CD4-positive, alpha-beta memory T cell (primary cell): ENCODE data around the gene SLC44A5. TPM values are rescaled to one million over a fixed set of nuclear protein-coding genes. Genes with fewer than 3 reads are reported as not detected.
"Not testable (repeated sequence)": the region's sequence is repeated elsewhere in the genome, so short reads cannot be mapped to it uniquely, and the experiment has no call there.

ENCODE experiments used
- CTCF ChIA-PET: fragments of 350-600 bp; sonication (Branson Sonifier 250); formaldehyde crosslinking; loops from one replicate; lab custom pipeline; 2021; ENCODE audit warnings: inconsistent platforms; ENCODE audit not compliant: partially characterized antibody; lab: Charles Lee
- POLR2A ChIA-PET: fragments of 350-600 bp; sonication (Branson Sonifier 250); formaldehyde crosslinking; loops from one replicate; lab custom pipeline; 2021; ENCODE audit not compliant: partially characterized antibody; lab: Charles Lee
- DNase-seq, 5 donors: peaks; one replicate each; pipeline versions ENCODE4 v3.0.0 to v3.0.0-alpha.2; 2020 to 2022; ENCODE audit warnings: mixed read lengths in 1 of 5
- H3K27ac ChIP-seq: one replicate; pipeline ENCODE4 v1.7.0; 2013; ENCODE audit warnings: low read depth, low read length
- H3K27me3 ChIP-seq: 2 replicates; pipeline ENCODE4 v1.7.0; 2013; ENCODE audit warnings: mild to moderate bottlenecking, low read length, moderate library complexity; ENCODE audit not compliant: insufficient read depth
- H3K36me3 ChIP-seq: 2 replicates; pipeline ENCODE4 v1.7.0; 2013; ENCODE audit warnings: mild to moderate bottlenecking, low read length, moderate library complexity; ENCODE audit not compliant: insufficient read depth
- H3K4me1 ChIP-seq: 2 replicates; pipeline ENCODE4 v1.7.0; 2013; ENCODE audit warnings: mild to moderate bottlenecking, low read length, moderate library complexity; ENCODE audit not compliant: insufficient read depth
- H3K4me3 ChIP-seq, 2 donors: one replicate each; pipeline ENCODE4 v1.7.0; 2013; ENCODE audit warnings: low read length in 2 of 2, mild to moderate bottlenecking in 1 of 2
- H3K9me3 ChIP-seq, 2 donors: one replicate each; pipeline ENCODE4 v1.7.0; 2013; ENCODE audit warnings: low read length in 2 of 2, control low read depth in 1 of 2; ENCODE audit not compliant: control insufficient read depth in 1 of 2
- H3K27ac Mint-ChIP-seq, 7 donors: one replicate each; pipeline ENCODE4 v1.8.0; 2020 to 2021; ENCODE audit warnings: mixed read lengths in 7 of 7, mild to moderate bottlenecking in 6 of 7, inconsistent platforms in 3 of 7, moderate library complexity in 3 of 7
- H3K27me3 Mint-ChIP-seq, 2 donors: one replicate each; pipeline ENCODE4 v1.8.0; 2020 to 2021; ENCODE audit warnings: mixed read lengths in 2 of 2
- H3K36me3 Mint-ChIP-seq, 2 donors: one replicate each; pipeline ENCODE4 v1.8.0; 2020 to 2021; ENCODE audit warnings: mixed read lengths in 2 of 2, inconsistent platforms in 1 of 2, mild to moderate bottlenecking in 1 of 2
- H3K4me1 Mint-ChIP-seq, 4 donors: one replicate each; pipeline ENCODE4 v1.8.0; 2020 to 2021; ENCODE audit warnings: mixed read lengths in 4 of 4, mild to moderate bottlenecking in 1 of 4
- H3K4me3 Mint-ChIP-seq, 8 donors: one replicate each; pipeline ENCODE4 v1.8.0; 2020 to 2021; ENCODE audit warnings: mixed read lengths in 8 of 8, mild to moderate bottlenecking in 7 of 8, moderate library complexity in 6 of 8, inconsistent platforms in 3 of 8
- H3K9me3 Mint-ChIP-seq, 8 donors: one replicate each; pipeline ENCODE4 v1.8.0; 2020 to 2021; ENCODE audit warnings: mixed read lengths in 8 of 8, mild to moderate bottlenecking in 5 of 8, inconsistent platforms in 3 of 8, moderate library complexity in 1 of 8
- intact Hi-C: fragments of 100-400 bp; cut with micrococcal nuclease; formaldehyde crosslinking; loops from one replicate; pipeline ENCODE4 v1.15.1; 2023
- polyA plus RNA-seq, 2 donors: library from polyadenylated mRNA; unstranded; fragments of 300-500 nt; fragmentation: Illumina TruSeq; gene quantifications; one replicate each; pipeline ENCODE4 v1.2.3, GENCODE V29; 2021
- total RNA-seq, 2 experiments: library from RNA; stranded (reverse); gene quantifications; one replicate each; pipeline ENCODE4 v1.2.3, GENCODE V29; 2021

Gene SLC44A5
- total and polyA plus RNA-seq, 4 experiments from 2014 or later: 1.0 to 3.3 (median 3.0) TPM; not detected in 1

- H3K27me3 ChIP-seq, intact Hi-C loops, H3K9me3 ChIP-seq, H3K27me3 Mint-ChIP-seq, H3K36me3 Mint-ChIP-seq, DNase-seq, H3K4me1 ChIP-seq, H3K36me3 ChIP-seq, H3K4me3 Mint-ChIP-seq, H3K4me1 Mint-ChIP-seq, H3K27ac ChIP-seq, H3K27ac Mint-ChIP-seq, H3K4me3 ChIP-seq, POLR2A ChIA-PET, CTCF ChIA-PET: not testable (repeated sequence)
- peaks cover 0 to 13% (median 3%) of the 10 kb centered on the region in 8 donors for H3K9me3 Mint-ChIP-seq
Observed at GRCh38 chr1:75263616-75264015, 347.3 kb downstream of the SLC44A5 start.

- H3K27ac ChIP-seq, H3K36me3 Mint-ChIP-seq, H3K27me3 ChIP-seq, CTCF ChIA-PET, H3K4me1 ChIP-seq, H3K4me1 Mint-ChIP-seq, intact Hi-C loops, H3K36me3 ChIP-seq, H3K9me3 ChIP-seq, H3K27me3 Mint-ChIP-seq, POLR2A ChIA-PET, H3K4me3 ChIP-seq, H3K4me3 Mint-ChIP-seq, DNase-seq, H3K27ac Mint-ChIP-seq: not testable (repeated sequence)
- H3K9me3 Mint-ChIP-seq: peaks cover 0 to 13% (median 4%) of the 10 kb centered on the region in 8 donors
Observed at GRCh38 chr1:75261946-75262345, 349.0 kb downstream of the SLC44A5 start.

GRCh38 chr1:75258351-75258750 is 352.6 kb downstream of the SLC44A5 start:
- ChIA-PET POLR2A (no interaction called here), CTCF (no interaction called here)
- no peaks in the 10 kb centered on the region for H3K36me3 Mint-ChIP-seq
- H3K27ac Mint-ChIP-seq: no peak overlapping the region
- H3K9me3 Mint-ChIP-seq: peaks cover 0 to 13% (median 6%) of the 10 kb centered on the region in 8 donors
- DNase-seq: no peak
- Histone ChIP-seq H3K36me3 (no peaks in the 10 kb centered on the region), H3K4me1 (no peaks in the 10 kb centered on the region), H3K9me3 (no peaks in the 10 kb centered on the region), H3K27ac (no peak overlapping the region), H3K4me3 (no peak overlapping the region), H3K27me3 (no peaks in the 10 kb centered on the region)
- H3K27me3 Mint-ChIP-seq: no peaks in the 10 kb centered on the region
- intact Hi-C loops: no loop called here
- H3K4me1 Mint-ChIP-seq: no peaks in the 10 kb centered on the region
- no peak overlapping the region for H3K4me3 Mint-ChIP-seq

- intact Hi-C loops: no loop called here
- Mint-ChIP-seq H3K9me3 (peaks cover 0 to 8% (median 5%) of the 10 kb centered on the region in 8 donors), H3K27me3 (no peaks in the 10 kb centered on the region), H3K36me3 (no peaks in the 10 kb centered on the region), H3K4me3 (no peak overlapping the region), H3K27ac (no peak overlapping the region), H3K4me1 (no peaks in the 10 kb centered on the region)
- no peaks in the 10 kb centered on the region for H3K36me3 ChIP-seq
- no peaks in the 10 kb centered on the region for H3K4me1 ChIP-seq
- H3K9me3 ChIP-seq: no peaks in the 10 kb centered on the region
- CTCF ChIA-PET: no interaction called here
- H3K27ac ChIP-seq: no peak overlapping the region
- DNase-seq: no peak
- no peak overlapping the region for H3K4me3 ChIP-seq
- POLR2A ChIA-PET: no interaction called here
- H3K27me3 ChIP-seq: no peaks in the 10 kb centered on the region
Observed at GRCh38 chr1:75257424-75257823, 353.5 kb downstream of the SLC44A5 start.

DNA sequence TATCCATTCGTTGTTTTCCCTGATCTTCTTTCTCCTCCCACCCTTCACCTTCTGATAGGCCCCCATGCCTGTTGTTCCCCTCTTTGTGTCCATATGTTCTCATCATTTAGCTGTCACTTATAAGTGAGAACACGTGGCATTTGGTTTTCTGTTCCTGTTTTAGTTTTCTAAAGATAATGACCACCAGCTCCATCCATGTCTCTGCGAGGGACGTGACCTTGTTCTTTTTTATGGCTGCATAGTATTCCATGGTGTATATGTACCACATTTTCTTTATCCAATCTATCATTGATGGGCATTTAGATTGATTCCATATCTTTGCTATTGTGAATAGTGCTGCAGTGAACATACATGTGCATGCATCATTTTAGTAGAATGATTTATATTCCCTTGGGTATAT is 360.8 kb downstream of the SLC44A5 start:
- H3K4me1 ChIP-seq, H3K27ac ChIP-seq, H3K27me3 ChIP-seq, H3K9me3 ChIP-seq, DNase-seq, H3K27me3 Mint-ChIP-seq, H3K36me3 ChIP-seq, intact Hi-C loops, H3K4me3 Mint-ChIP-seq, H3K9me3 Mint-ChIP-seq, POLR2A ChIA-PET, H3K4me3 ChIP-seq, H3K4me1 Mint-ChIP-seq, H3K36me3 Mint-ChIP-seq, H3K27ac Mint-ChIP-seq: not testable (repeated sequence)
- CTCF ChIA-PET: interaction anchor here (1.5 kb wide), 1 partner anchor 16 kb away, joined by 3 read pairs; no protein-coding TSS in a partner anchor

DNA sequence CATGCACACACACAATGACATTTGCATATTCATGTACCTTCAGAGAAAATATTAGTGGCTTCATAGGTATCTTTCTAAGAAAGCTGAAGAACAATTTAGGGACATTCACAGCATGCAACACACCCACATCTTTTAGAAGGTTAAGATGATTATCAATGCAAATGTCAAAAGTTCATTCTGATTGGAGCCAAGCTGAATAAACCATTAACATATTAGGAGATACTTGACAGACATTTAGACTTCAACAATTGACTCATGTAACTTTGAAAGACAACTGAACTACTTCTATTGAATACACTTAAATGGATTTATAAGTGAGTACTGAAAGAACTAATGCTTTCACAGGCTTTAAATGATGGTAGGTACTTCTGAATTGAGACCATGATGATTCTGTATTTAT is 365.7 kb downstream of the SLC44A5 start:
- no peaks in the 10 kb centered on the region for H3K36me3 Mint-ChIP-seq
- CTCF ChIA-PET: no interaction called here
- no peaks in the 10 kb centered on the region for H3K9me3 Mint-ChIP-seq
- H3K27me3 Mint-ChIP-seq: no peaks in the 10 kb centered on the region
- Histone ChIP-seq H3K27me3 (no peaks in the 10 kb centered on the region), H3K36me3 (no peaks in the 10 kb centered on the region), H3K4me3 (no peak overlapping the region), H3K27ac (no peak overlapping the region), H3K4me1 (no peaks in the 10 kb centered on the region), H3K9me3 (no peaks in the 10 kb centered on the region)
- H3K27ac Mint-ChIP-seq: no peak overlapping the region
- H3K4me3 Mint-ChIP-seq: no peak overlapping the region
- POLR2A ChIA-PET: no interaction called here
- no peak for DNase-seq
- intact Hi-C loops: no loop called here
- H3K4me1 Mint-ChIP-seq: no peaks in the 10 kb centered on the region

GRCh38 chr1:75243124-75243523 is 367.8 kb downstream of the SLC44A5 start:
- Mint-ChIP-seq H3K36me3 (no peaks in the 10 kb centered on the region), H3K4me3 (no peak overlapping the region), H3K27me3 (no peaks in the 10 kb centered on the region), H3K9me3 (peaks cover 0 to 2% (median 0%) of the 10 kb centered on the region in 8 donors), H3K4me1 (no peaks in the 10 kb centered on the region), H3K27ac (no peak overlapping the region)
- POLR2A ChIA-PET: no interaction called here
- Histone ChIP-seq H3K36me3 (no peaks in the 10 kb centered on the region), H3K4me1 (no peaks in the 10 kb centered on the region), H3K9me3 (no peaks in the 10 kb centered on the region), H3K27ac (no peak overlapping the region), H3K27me3 (no peaks in the 10 kb centered on the region), H3K4me3 (no peak overlapping the region)
- intact Hi-C loops: no loop called here
- CTCF ChIA-PET: interaction anchor here (1.2 kb wide), 1 partner anchor 10 kb away, joined by 3 read pairs; no protein-coding TSS in a partner anchor
- no peak for DNase-seq

DNA sequence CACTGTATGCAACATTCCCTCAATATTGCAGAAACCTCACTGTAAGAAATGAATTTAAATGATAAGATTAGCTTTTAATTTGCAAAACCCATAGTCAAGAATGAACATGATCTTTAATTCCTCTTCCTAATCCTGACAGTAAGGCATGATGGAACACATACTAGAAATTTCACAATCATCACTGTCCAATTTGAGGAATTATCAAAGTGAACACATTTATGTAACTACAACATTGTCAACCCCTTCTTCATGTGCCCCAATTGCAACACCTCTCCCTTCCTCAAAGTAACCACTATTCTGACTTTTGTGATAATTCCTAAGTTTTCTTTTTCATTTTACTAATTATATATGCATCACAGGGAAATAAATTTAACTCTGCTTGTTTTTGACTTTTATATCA is 373.6 kb downstream of the SLC44A5 start:
- Histone ChIP-seq H3K36me3 (no peaks in the 10 kb centered on the region), H3K9me3 (no peaks in the 10 kb centered on the region), H3K27ac (no peak overlapping the region), H3K4me1 (no peaks in the 10 kb centered on the region), H3K4me3 (no peak overlapping the region), H3K27me3 (no peaks in the 10 kb centered on the region)
- ChIA-PET CTCF (no interaction called here), POLR2A (no interaction called here)
- no peak for DNase-seq
- intact Hi-C loops: no loop called here
- no peak overlapping the region for H3K4me3 Mint-ChIP-seq
- H3K27me3 Mint-ChIP-seq: no peaks in the 10 kb centered on the region
- no peaks in the 10 kb centered on the region for H3K4me1 Mint-ChIP-seq
- peaks cover 0 to 2% (median 0%) of the 10 kb centered on the region in 8 donors for H3K9me3 Mint-ChIP-seq
- H3K27ac Mint-ChIP-seq: no peak overlapping the region
- no peaks in the 10 kb centered on the region for H3K36me3 Mint-ChIP-seq
